Kidney epithelial cell (primary cell): ENCODE results near the gene SPATA32. TPM values are rescaled to one million over a fixed set of nuclear protein-coding genes. Genes with fewer than 3 reads are reported as not detected.

ENCODE experiments used
- DNase-seq: peaks from one replicate; pipeline ENCODE4 v3.0.0-alpha.2; 2010; ENCODE audit warnings: low read depth
- H3K27me3 ChIP-seq: 2 replicates; pipeline ENCODE4 v1.6.0; 2011; ENCODE audit warnings: low read length; ENCODE audit not compliant: control insufficient read depth, insufficient read depth
- H3K36me3 ChIP-seq: 2 replicates; pipeline ENCODE4 v1.5.1; 2011; ENCODE audit warnings: low read length; ENCODE audit not compliant: control insufficient read depth, insufficient read depth
- H3K4me3 ChIP-seq: 2 replicates; pipeline ENCODE4 v1.5.1; 2011; ENCODE audit warnings: low read depth, mild to moderate bottlenecking, control low read depth, low read length
- CTCF ChIP-seq: IDR thresholded peaks from 2 replicates; pipeline ENCODE4 v1.5.1; 2011; ENCODE audit warnings: mild to moderate bottlenecking, moderate library complexity, low read length, control low read depth, inconsistent platforms; ENCODE audit not compliant: insufficient read depth, poor library complexity, severe bottlenecking
- total RNA-seq: library from RNA; depleted of rRNA; stranded (reverse); fragments of >200 nt; gene quantifications from 2 replicates; pipeline ENCODE4 v1.2.3, GENCODE V29; 2015

SPATA32 gene
- total RNA-seq, 1 donor from 2014 or later = not detected

GRCh38 chr17:45290269-45290765 lies 28.4 kb upstream of the SPATA32 start:
- Histone ChIP-seq H3K36me3 (no peaks in the 10 kb centered on the region), H3K27me3 (no peaks in the 10 kb centered on the region), H3K4me3 (no peak overlapping the region)
- no peak for TF ChIP-seq CTCF
- no peak for DNase-seq

GRCh38 chr17:45289301-45290268 lies 27.7 kb upstream of the SPATA32 start:
- Histone ChIP-seq H3K4me3 (no peak overlapping the region), H3K27me3 (no peaks in the 10 kb centered on the region), H3K36me3 (no peaks in the 10 kb centered on the region)
- DNase-seq = no peak
- no peak for TF ChIP-seq CTCF

DNA sequence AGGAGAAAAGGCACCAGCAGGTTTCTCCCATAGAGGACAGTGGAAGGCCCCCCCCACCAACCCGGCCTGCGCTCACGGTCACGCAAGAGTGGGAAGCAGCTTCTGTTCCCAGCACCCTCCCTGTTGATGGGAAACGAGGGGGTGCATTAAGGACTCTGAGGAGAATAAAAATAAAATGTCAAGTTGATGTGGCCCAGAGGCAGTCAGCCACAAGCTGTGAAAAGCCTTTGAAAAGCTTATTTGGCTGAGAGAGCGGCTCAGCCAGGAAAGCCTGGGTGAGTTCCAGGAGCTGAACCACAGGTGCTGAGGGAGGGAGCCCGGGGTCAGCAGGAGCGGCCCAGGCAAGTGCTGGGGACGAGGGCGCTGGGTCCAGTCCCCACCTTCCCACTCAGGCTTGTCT lies 26.9 kb upstream of the SPATA32 start:
- Histone ChIP-seq H3K27me3 (no peaks in the 10 kb centered on the region), H3K4me3 (no peak overlapping the region), H3K36me3 (peaks cover 2% of the 10 kb centered on the region)
- TF ChIP-seq CTCF = no peak
- DNase-seq = no peak

- H3K36me3 ChIP-seq = peaks cover 9% of the 10 kb centered on the region
- no peak for TF ChIP-seq CTCF
- H3K4me3 ChIP-seq = no peak overlapping the region
- no peaks in the 10 kb centered on the region for H3K27me3 ChIP-seq
- no peak for DNase-seq
These were observed 25.9 kb upstream of the SPATA32 start for GRCh38 chr17:45287526-45288500.

DNA sequence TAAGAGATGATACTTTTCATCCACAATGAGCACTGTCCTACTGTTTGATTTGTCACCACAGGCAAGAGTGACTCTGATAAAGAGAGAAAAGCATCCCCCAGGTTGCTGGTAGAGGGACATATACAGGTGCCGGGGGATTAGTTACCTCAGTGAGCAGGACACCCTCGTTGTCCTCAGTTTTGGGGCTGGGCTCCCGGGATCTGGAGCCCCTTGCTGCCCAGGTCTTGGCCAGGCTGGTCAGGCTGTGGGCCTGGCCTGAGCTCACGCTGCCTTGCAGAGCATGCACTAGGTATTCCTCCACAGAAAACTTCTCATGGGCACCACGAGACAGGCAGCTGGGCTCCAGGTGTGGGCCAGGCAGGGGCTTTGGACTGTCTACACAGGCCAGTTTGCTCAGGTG lies 24.4 kb upstream of the SPATA32 start:
- TF ChIP-seq CTCF = no peak
- Histone ChIP-seq H3K4me3 (no peak overlapping the region), H3K27me3 (no peaks in the 10 kb centered on the region), H3K36me3 (peaks cover 10% of the 10 kb centered on the region)
- DNase-seq = no peak
